Kidney (tissue), 14 donors: ENCODE results near the gene RPAP3. TPM values are rescaled to one million over a fixed set of nuclear protein-coding genes. Genes with fewer than 3 reads are reported as not detected.

Source experiments
- DNase-seq, 5 donors: peaks; one replicate each; pipeline ENCODE4 v3.0.0-alpha.2; 2013 to 2020
- FAIRE-seq: peaks from 2 replicates; lab custom pipeline; 2012; peaks lifted over from hg19 to GRCh38; lab: Jason Lieb, UNC
- H3K27ac ChIP-seq, 2 donors: one replicate each; pipeline ENCODE4 v1.7.0; 2013; ENCODE audit warnings: low read depth in 2 of 2, low read length in 2 of 2, inconsistent platforms in 1 of 2
- H3K27me3 ChIP-seq: one replicate; pipeline ENCODE4 v1.7.1; 2013; ENCODE audit warnings: low read length, inconsistent platforms; ENCODE audit not compliant: control insufficient read depth, insufficient read depth
- H3K36me3 ChIP-seq, 3 donors: one replicate each; pipeline versions ENCODE4 v1.7.0 to v1.7.1; 2013; ENCODE audit warnings: low read length in 3 of 3, control low read depth in 1 of 3, inconsistent platforms in 1 of 3; ENCODE audit not compliant: insufficient read depth in 3 of 3, control insufficient read depth in 2 of 3
- H3K4me1 ChIP-seq, 3 donors: one replicate each; pipeline versions ENCODE4 v1.7.0 to v1.7.1; 2013; ENCODE audit warnings: low read length in 3 of 3, inconsistent platforms in 1 of 3, low read depth in 1 of 3; ENCODE audit not compliant: control insufficient read depth in 2 of 3, insufficient read depth in 2 of 3
- H3K4me3 ChIP-seq, 3 donors: one replicate each; pipeline versions ENCODE4 v1.7.0 to v1.8.1; 2013; ENCODE audit warnings: low read length in 3 of 3, control low read depth in 1 of 3, inconsistent platforms in 1 of 3
- H3K9ac ChIP-seq, 3 donors: one replicate each; pipeline versions ENCODE4 v1.7.0 to v1.7.1; 2013; ENCODE audit warnings: low read length in 3 of 3, control low read depth in 1 of 3, inconsistent platforms in 1 of 3
- H3K9me3 ChIP-seq, 3 donors: one replicate each; pipeline versions ENCODE4 v1.7.0 to v1.7.1; 2013; ENCODE audit warnings: low read length in 3 of 3, control low read depth in 1 of 3, inconsistent platforms in 1 of 3; ENCODE audit not compliant: control insufficient read depth in 2 of 3, insufficient read depth in 1 of 3
- intact Hi-C: fragments of 100-400 bp; cut with DNase I; formaldehyde crosslinking; loops from one replicate; pipeline ENCODE4 v1.11.1; 2022
- polyA plus RNA-seq: library from polyadenylated mRNA; stranded (reverse); fragments of 350-450 nt; fragmentation: Illumina TruSeq; extraction: RNeasy Lipid Tissue Mini Kit (QIAGEN cat#74804); gene quantifications from one replicate; pipeline ENCODE4 v1.2.3, GENCODE V29; 2014; ENCODE audit warnings: low read depth, low replicate concordance; ENCODE audit not compliant: insufficient read depth
- total RNA-seq: library from RNA; stranded (reverse); fragmentation: NEBNext Ultra II Directional; extraction: Animal tissue kit (Norgen Biotek cat#: 25700); gene quantifications from one replicate; pipeline ENCODE4 v1.2.1, GENCODE V29; 2021
- TF ChIP-seq, protein P1 (sequence below): IDR thresholded peaks from 3 replicates; pipeline ENCODE4 v1.5.1; 2012; ENCODE audit warnings: mild to moderate bottlenecking, moderate library complexity, borderline replicate concordance; ENCODE audit not compliant: insufficient read depth; ENCODE audit errors: extremely low read depth
- donor health status: control.
- donor health status: control.
- donor health status: control.
- donor health status: control.
- donor health status: control.
- donor health status: DM: yes; HTN: yes; CAD: no.
- donor health status: Normal renal cell carcinoma (clear cell type).

RPAP3 gene
- total and polyA plus RNA-seq, 2 donors from 2014 or later = 15.6 to 20.6 TPM

DNA sequence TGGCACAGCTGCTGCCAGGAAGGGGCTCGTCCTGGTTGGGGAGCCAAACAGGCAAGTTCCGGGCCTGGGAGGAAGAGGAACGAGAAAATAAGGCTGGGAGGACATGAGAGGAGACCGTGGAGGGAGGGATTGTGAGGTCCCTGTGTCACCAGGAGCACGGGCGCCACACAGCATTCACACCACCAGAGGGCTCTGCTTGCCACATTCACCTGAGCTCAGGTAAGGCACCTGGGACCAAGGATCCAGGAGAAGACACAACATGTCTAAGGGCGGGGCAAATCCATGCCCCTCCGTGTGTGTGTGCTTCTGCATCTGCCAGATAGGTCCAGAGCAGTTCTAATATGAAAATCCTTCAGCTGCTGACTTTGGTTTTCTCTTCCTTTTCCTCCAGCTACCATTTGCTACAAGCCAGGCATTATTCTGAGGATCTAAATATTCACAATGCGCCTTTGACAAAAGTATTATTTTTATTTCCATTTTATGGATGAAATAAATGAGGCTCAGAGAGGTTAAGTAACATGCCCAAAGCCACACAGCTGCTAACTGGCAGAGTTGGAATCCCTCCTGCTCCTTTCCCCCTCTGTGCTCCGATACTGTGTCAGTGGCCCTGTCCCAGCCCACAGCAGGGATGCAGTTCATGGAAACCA lies 38.3 kb upstream of the RPAP3 start:
- FAIRE-seq (no peak), DNase-seq (peak in 4 of 5 donors; percentile 56 to 81 (median 70))
- H3K9me3 ChIP-seq = no peaks in the 10 kb centered on the region
- intact Hi-C loops = no loop called here
- no peaks in the 10 kb centered on the region for H3K27me3 ChIP-seq
- H3K27ac ChIP-seq = no peak overlapping the region
- no peak overlapping the region for H3K9ac ChIP-seq
- TF ChIP-seq, protein P1, sequence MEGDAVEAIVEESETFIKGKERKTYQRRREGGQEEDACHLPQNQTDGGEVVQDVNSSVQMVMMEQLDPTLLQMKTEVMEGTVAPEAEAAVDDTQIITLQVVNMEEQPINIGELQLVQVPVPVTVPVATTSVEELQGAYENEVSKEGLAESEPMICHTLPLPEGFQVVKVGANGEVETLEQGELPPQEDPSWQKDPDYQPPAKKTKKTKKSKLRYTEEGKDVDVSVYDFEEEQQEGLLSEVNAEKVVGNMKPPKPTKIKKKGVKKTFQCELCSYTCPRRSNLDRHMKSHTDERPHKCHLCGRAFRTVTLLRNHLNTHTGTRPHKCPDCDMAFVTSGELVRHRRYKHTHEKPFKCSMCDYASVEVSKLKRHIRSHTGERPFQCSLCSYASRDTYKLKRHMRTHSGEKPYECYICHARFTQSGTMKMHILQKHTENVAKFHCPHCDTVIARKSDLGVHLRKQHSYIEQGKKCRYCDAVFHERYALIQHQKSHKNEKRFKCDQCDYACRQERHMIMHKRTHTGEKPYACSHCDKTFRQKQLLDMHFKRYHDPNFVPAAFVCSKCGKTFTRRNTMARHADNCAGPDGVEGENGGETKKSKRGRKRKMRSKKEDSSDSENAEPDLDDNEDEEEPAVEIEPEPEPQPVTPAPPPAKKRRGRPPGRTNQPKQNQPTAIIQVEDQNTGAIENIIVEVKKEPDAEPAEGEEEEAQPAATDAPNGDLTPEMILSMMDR = peak; percentile 71
- H3K36me3 ChIP-seq = peaks cover 2 to 15% (median 11%) of the 10 kb centered on the region in 3 donors
- peaks cover 0 to 2% (median 0%) of the 10 kb centered on the region in 3 donors for H3K4me1 ChIP-seq
- no peak overlapping the region for H3K4me3 ChIP-seq

DNA sequence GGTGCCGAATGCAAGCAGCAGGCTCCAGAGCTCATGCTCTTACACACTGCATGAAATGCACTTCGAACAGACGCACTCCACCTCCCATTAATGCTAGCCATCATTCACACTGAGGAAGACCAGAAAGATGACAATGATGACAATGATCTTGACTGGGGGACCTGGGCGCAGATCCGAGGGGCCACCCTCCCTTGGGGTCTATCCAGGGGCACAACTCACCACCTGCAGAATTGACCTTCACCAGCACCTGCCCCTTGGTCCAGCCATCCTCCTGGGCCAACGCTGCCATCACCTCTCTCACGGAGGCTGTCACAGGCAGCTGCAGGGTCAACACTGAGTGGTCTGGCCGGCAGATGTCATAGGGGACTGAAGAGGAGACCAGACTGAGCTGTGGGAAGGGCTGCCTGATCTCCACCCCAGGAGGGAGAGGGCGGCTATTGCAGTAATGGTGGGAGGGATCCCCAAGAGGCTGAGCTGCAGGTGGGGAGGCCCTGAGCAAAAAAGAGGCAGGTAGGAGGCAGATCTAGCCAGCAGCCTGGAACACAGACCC lies 37.6 kb upstream of the RPAP3 start:
- peaks cover 0 to 2% (median 0%) of the 10 kb centered on the region in 3 donors for H3K4me1 ChIP-seq
- intact Hi-C loops = no loop called here

DNA sequence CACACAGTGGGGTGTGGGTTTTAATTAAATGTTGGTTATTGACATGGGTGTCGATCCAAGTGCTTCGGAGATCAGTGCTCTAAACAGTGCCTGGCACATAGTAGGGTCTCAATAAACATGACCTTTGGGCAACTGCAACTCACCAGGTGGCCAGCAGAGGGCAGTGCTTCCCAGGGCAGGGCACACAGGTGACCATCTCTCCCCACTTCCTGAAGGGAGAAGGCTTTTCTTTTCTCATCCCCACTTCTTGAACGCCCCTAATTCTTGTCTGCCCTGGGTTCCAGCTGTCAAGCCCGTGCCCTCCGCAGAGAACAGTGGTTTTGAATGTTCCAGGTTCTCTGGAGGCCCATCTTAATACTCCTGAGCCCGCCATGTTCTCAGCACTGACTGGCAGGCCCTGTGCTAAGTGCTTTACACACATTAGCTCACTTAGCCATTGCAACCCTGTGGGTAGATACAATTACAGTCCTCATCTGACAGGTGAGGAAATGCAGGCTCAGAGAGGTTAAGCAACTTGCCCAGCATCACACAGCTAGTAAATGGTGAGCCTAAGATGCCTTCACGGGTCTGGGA lies 36.5 kb upstream of the RPAP3 start:
- H3K4me1 ChIP-seq = peaks cover 0 to 8% (median 0%) of the 10 kb centered on the region in 3 donors
- no peak overlapping the region for H3K9ac ChIP-seq
- peaks cover 2 to 9% (median 3%) of the 10 kb centered on the region in 3 donors for H3K36me3 ChIP-seq
- FAIRE-seq (no peak), DNase-seq (peak in 2 of 5 donors; percentile 48 to 76)
- TF ChIP-seq, protein P1 = peak; percentile 93
- no peaks in the 10 kb centered on the region for H3K27me3 ChIP-seq
- intact Hi-C loops = no loop called here
- no peak overlapping the region for H3K4me3 ChIP-seq
- H3K27ac ChIP-seq = no peak overlapping the region
- no peaks in the 10 kb centered on the region for H3K9me3 ChIP-seq

More for the DNA sequence above, 37.6 kb upstream of the RPAP3 start:
- Histone ChIP-seq H3K9me3 (no peaks in the 10 kb centered on the region), H3K9ac (no peak overlapping the region), H3K27me3 (no peaks in the 10 kb centered on the region), H3K27ac (no peak overlapping the region), H3K4me3 (no peak overlapping the region), H3K36me3 (peaks cover 2 to 17% (median 7%) of the 10 kb centered on the region in 3 donors)
- DNase-seq = peak in 1 of 5 donors; percentile 61
- no peak for FAIRE-seq
- TF ChIP-seq, protein P1 = no peak
